Endothelial cell (in vitro differentiated cells): ENCODE measurements around the gene JPT1. TPM values are rescaled to one million over a fixed set of nuclear protein-coding genes. Genes with fewer than 3 reads are reported as not detected.
A peak's percentile ranks its signal among the peaks of the same experiment; 100 is the strongest.
"Not testable (repeated sequence)": the region's sequence is repeated elsewhere in the genome, so short reads cannot be mapped to it uniquely, and the experiment has no call there.

Experiments used
- DNase-seq: peaks from one replicate; pipeline ENCODE4 v3.0.0; 2021; ENCODE audit warnings: low spot score
- H3K27ac Mint-ChIP-seq: one replicate; pipeline ENCODE4 v1.8.0; 2021; ENCODE audit warnings: mixed read lengths, inconsistent platforms; ENCODE audit not compliant: unreplicated experiment
- H3K27me3 Mint-ChIP-seq: one replicate; pipeline ENCODE4 v1.8.0; 2021; ENCODE audit warnings: mild to moderate bottlenecking, moderate library complexity, mixed read lengths, inconsistent platforms; ENCODE audit not compliant: unreplicated experiment
- H3K36me3 Mint-ChIP-seq: one replicate; pipeline ENCODE4 v1.8.0; 2021; ENCODE audit warnings: mild to moderate bottlenecking, low read depth, mixed read lengths, inconsistent platforms; ENCODE audit not compliant: unreplicated experiment
- H3K4me1 Mint-ChIP-seq: one replicate; pipeline ENCODE4 v1.8.0; 2021; ENCODE audit warnings: mild to moderate bottlenecking, mixed read lengths, inconsistent platforms; ENCODE audit not compliant: unreplicated experiment
- H3K4me3 Mint-ChIP-seq: one replicate; pipeline ENCODE4 v1.8.0; 2021; ENCODE audit warnings: mild to moderate bottlenecking, mixed read lengths, inconsistent platforms; ENCODE audit not compliant: unreplicated experiment
- H3K9me3 Mint-ChIP-seq: one replicate; pipeline ENCODE4 v1.8.0; 2021; ENCODE audit warnings: mixed read lengths, inconsistent platforms; ENCODE audit not compliant: unreplicated experiment
- CTCF ChIP-seq: fragments of 200-600 bp; sonication (generic); IDR thresholded peaks from one replicate; pipeline ENCODE4 v1.5.0; 2021; ENCODE audit warnings: antibody characterized with exemption; ENCODE audit not compliant: unreplicated experiment
- total RNA-seq: library from RNA; stranded (reverse); fragmentation: NEBNext Ultra II Directional; extraction: Animal tissue kit (Norgen Biotek cat#: 25700); gene quantifications from one replicate; pipeline ENCODE4 v1.2.1, GENCODE V29; 2021; ENCODE audit not compliant: unreplicated experiment

JPT1 gene
- total RNA-seq, 1 donor from 2014 or later, result 115 TPM

- peak overlapping the region; percentile 68 for H3K27ac Mint-ChIP-seq
- no peaks in the 10 kb centered on the region for H3K9me3 Mint-ChIP-seq
- DNase-seq, result no peak
- H3K36me3 Mint-ChIP-seq, result peaks cover 28% of the 10 kb centered on the region
- H3K4me1 Mint-ChIP-seq, result no peaks in the 10 kb centered on the region
- H3K4me3 Mint-ChIP-seq, result peak overlapping the region; percentile 65
- TF ChIP-seq CTCF, result no peak
- H3K27me3 Mint-ChIP-seq, result no peaks in the 10 kb centered on the region
Observed at GRCh38 chr17:75173526-75173925, 19.2 kb upstream of the JPT1 start.

- Mint-ChIP-seq H3K4me1 (no peaks in the 10 kb centered on the region), H3K36me3 (peaks cover 14% of the 10 kb centered on the region), H3K27me3 (no peaks in the 10 kb centered on the region), H3K4me3 (no peak overlapping the region), H3K27ac (no peak overlapping the region), H3K9me3 (no peaks in the 10 kb centered on the region)
- no peak for TF ChIP-seq CTCF
- DNase-seq, result no peak
Observed at GRCh38 chr17:75168998-75169397, 14.7 kb upstream of the JPT1 start.

GRCh38 chr17:75164606-75165005, 10.3 kb upstream of the JPT1 start:
- H3K4me1 Mint-ChIP-seq, H3K9me3 Mint-ChIP-seq, H3K36me3 Mint-ChIP-seq, H3K27me3 Mint-ChIP-seq, H3K4me3 Mint-ChIP-seq, DNase-seq, H3K27ac Mint-ChIP-seq: not testable (repeated sequence)

GRCh38 chr17:75163074-75163473, 8.8 kb upstream of the JPT1 start:
- DNase-seq, result no peak
- Mint-ChIP-seq H3K4me1 (peaks cover 3% of the 10 kb centered on the region), H3K27me3 (no peaks in the 10 kb centered on the region), H3K36me3 (peaks cover 2% of the 10 kb centered on the region), H3K27ac (no peak overlapping the region), H3K4me3 (no peak overlapping the region), H3K9me3 (no peaks in the 10 kb centered on the region)
- TF ChIP-seq CTCF, result no peak

- H3K4me1 Mint-ChIP-seq, result peaks cover 4% of the 10 kb centered on the region
- peaks cover 6% of the 10 kb centered on the region for H3K36me3 Mint-ChIP-seq
- no peak for DNase-seq
- no peaks in the 10 kb centered on the region for H3K9me3 Mint-ChIP-seq
- H3K4me3 Mint-ChIP-seq, result no peak overlapping the region
- H3K27me3 Mint-ChIP-seq, result no peaks in the 10 kb centered on the region
- H3K27ac Mint-ChIP-seq, result no peak overlapping the region
- TF ChIP-seq CTCF, result no peak
Observed at GRCh38 chr17:75160211-75160610, 5.9 kb upstream of the JPT1 start.
